ENCODE results near the gene KCNH5. TPM values are rescaled to one million over a fixed set of nuclear protein-coding genes. Genes with fewer than 3 reads are reported as not detected.

The KCNH5 gene
- total RNA-seq, 8 experiments from 2014 or later: 0.10 to 2.1 (median 0.43) TPM; not detected in 1

Other genes starting within 250 kb of the KCNH5 start
- 10 to 100 TPM in 1 of 8 experiments, under 1 TPM in 6, not detected in 1; 0.21 to 22.2 (median 0.72) TPM for gene RHOJ, start 159.0 kb upstream of the KCNH5 start, total RNA-seq

All from motor neuron (in vitro differentiated cells).